ENCODE results near the gene TMOD1. TPM values are rescaled to one million over a fixed set of nuclear protein-coding genes. Genes with fewer than 3 reads are reported as not detected.

Gene TMOD1
- total and polyA plus RNA-seq, 2 donors (not counting 1 experiment from before 2014, with no cell fraction given): 0.98 to 4.0 TPM

DNA sequence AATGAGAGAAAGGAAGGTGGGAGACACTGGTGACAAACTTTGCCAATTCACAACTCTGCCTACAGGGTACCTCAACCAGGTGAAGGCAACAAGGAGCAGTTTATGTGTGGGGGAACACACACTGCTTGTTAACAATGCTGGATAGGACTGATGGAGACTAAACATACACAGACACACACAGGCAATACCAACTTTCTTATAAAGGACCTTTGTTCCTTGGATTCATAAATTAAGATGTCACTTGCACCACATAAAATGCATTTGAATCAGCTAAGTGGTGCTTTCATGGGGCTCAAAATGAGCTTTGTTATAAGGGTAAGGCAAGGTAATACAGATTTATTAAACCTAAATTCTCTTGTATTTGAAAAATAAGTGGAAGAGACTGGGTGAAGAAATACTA, 127.7 kb downstream of the TMOD1 start:
- Histone ChIP-seq H4K20me1 (ENCODE audit: control insufficient read depth, extremely low read depth, insufficient read depth, low read length) (no peaks in the 10 kb centered on the region), H3K9me3 (ENCODE audit: control insufficient read depth, insufficient read depth, low read depth, low read length) (no peaks in the 10 kb centered on the region), H3K36me3 (ENCODE audit: control insufficient read depth, insufficient read depth, low read length) (no peaks in the 10 kb centered on the region), H3K4me3 (replicated peaks in 1 of 4; ENCODE audit: control extremely low read depth in 1 of 4, insufficient read depth in 1 of 4, low read depth in 3 of 4, low read length in 4 of 4) (no peak overlapping the region), H3K27ac (ENCODE audit: insufficient read depth, low read length) (no peak overlapping the region), H3K79me2 (ENCODE audit: control insufficient read depth, insufficient read depth, low read length) (peaks cover 32% of the 10 kb centered on the region), H3K4me1 (ENCODE audit: control insufficient read depth, extremely low read depth, insufficient read depth, low read length) (peaks cover 6% of the 10 kb centered on the region), H2AFZ (ENCODE audit: low read length) (no peak overlapping the region), H3K9ac (ENCODE audit: insufficient read depth, low read length) (no peak overlapping the region), H3K4me2 (ENCODE audit: extremely low read depth, insufficient read depth, low read length) (no peak overlapping the region), H3K27me3 (ENCODE audit: control insufficient read depth, insufficient read depth, low read length) (no peaks in the 10 kb centered on the region)
- no peak for DNase-seq (ENCODE audit: low read depth in 2 of 2)
- TF ChIP-seq, protein P1, sequence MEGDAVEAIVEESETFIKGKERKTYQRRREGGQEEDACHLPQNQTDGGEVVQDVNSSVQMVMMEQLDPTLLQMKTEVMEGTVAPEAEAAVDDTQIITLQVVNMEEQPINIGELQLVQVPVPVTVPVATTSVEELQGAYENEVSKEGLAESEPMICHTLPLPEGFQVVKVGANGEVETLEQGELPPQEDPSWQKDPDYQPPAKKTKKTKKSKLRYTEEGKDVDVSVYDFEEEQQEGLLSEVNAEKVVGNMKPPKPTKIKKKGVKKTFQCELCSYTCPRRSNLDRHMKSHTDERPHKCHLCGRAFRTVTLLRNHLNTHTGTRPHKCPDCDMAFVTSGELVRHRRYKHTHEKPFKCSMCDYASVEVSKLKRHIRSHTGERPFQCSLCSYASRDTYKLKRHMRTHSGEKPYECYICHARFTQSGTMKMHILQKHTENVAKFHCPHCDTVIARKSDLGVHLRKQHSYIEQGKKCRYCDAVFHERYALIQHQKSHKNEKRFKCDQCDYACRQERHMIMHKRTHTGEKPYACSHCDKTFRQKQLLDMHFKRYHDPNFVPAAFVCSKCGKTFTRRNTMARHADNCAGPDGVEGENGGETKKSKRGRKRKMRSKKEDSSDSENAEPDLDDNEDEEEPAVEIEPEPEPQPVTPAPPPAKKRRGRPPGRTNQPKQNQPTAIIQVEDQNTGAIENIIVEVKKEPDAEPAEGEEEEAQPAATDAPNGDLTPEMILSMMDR (conservative IDR thresholded peaks at IDR 0.05 in 1 of 2, IDR thresholded peaks at IDR 0.05 in 1 of 2; ENCODE audit: low read depth in 1 of 2, low read length in 2 of 2): no peak
- no peak for TF ChIP-seq EZH2 (IDR thresholded peaks at IDR 0.05; ENCODE audit: low read length, missing control alignments)

GRCh38 chr9:97630591-97630990, 129.1 kb downstream of the TMOD1 start:
- DNase-seq (ENCODE audit: low read depth in 2 of 2): no peak
- Histone ChIP-seq H3K79me2 (ENCODE audit: control insufficient read depth, insufficient read depth, low read length) (peaks cover 46% of the 10 kb centered on the region), H3K27me3 (ENCODE audit: control insufficient read depth, insufficient read depth, low read length) (no peaks in the 10 kb centered on the region), H3K4me2 (ENCODE audit: extremely low read depth, insufficient read depth, low read length) (no peak overlapping the region), H4K20me1 (ENCODE audit: control insufficient read depth, extremely low read depth, insufficient read depth, low read length) (no peaks in the 10 kb centered on the region), H3K4me3 (replicated peaks in 1 of 4; ENCODE audit: control extremely low read depth in 1 of 4, insufficient read depth in 1 of 4, low read depth in 3 of 4, low read length in 4 of 4) (no peak overlapping the region), H3K9me3 (ENCODE audit: control insufficient read depth, insufficient read depth, low read depth, low read length) (no peaks in the 10 kb centered on the region), H3K9ac (ENCODE audit: insufficient read depth, low read length) (no peak overlapping the region), H2AFZ (ENCODE audit: low read length) (no peak overlapping the region), H3K27ac (ENCODE audit: insufficient read depth, low read length) (no peak overlapping the region), H3K4me1 (ENCODE audit: control insufficient read depth, extremely low read depth, insufficient read depth, low read length) (peaks cover 11% of the 10 kb centered on the region), H3K36me3 (ENCODE audit: control insufficient read depth, insufficient read depth, low read length) (no peaks in the 10 kb centered on the region)
- TF ChIP-seq, protein P1 (conservative IDR thresholded peaks at IDR 0.05 in 1 of 2, IDR thresholded peaks at IDR 0.05 in 1 of 2; ENCODE audit: low read depth in 1 of 2, low read length in 2 of 2): no peak
- TF ChIP-seq EZH2 (IDR thresholded peaks at IDR 0.05; ENCODE audit: low read length, missing control alignments): no peak

GRCh38 chr9:97632248-97632984, 130.9 kb downstream of the TMOD1 start:
- Histone ChIP-seq H3K9me3 (ENCODE audit: control insufficient read depth, insufficient read depth, low read depth, low read length) (no peaks in the 10 kb centered on the region), H3K9ac (ENCODE audit: insufficient read depth, low read length) (peak overlapping the region; percentile 94), H3K4me1 (ENCODE audit: control insufficient read depth, extremely low read depth, insufficient read depth, low read length) (peaks cover 12% of the 10 kb centered on the region), H3K4me2 (ENCODE audit: extremely low read depth, insufficient read depth, low read length) (peak overlapping the region; percentile 96), H4K20me1 (ENCODE audit: control insufficient read depth, extremely low read depth, insufficient read depth, low read length) (no peaks in the 10 kb centered on the region), H3K27me3 (ENCODE audit: control insufficient read depth, insufficient read depth, low read length) (no peaks in the 10 kb centered on the region), H3K79me2 (ENCODE audit: control insufficient read depth, insufficient read depth, low read length) (peaks cover 62% of the 10 kb centered on the region), H2AFZ (ENCODE audit: low read length) (peak overlapping the region; percentile 74), H3K4me3 (replicated peaks in 1 of 4; ENCODE audit: control extremely low read depth in 1 of 4, insufficient read depth in 1 of 4, low read depth in 3 of 4, low read length in 4 of 4) (peak overlapping the region; percentile 84 to 98 (median 94)), H3K27ac (ENCODE audit: insufficient read depth, low read length) (peak overlapping the region; percentile 99), H3K36me3 (ENCODE audit: control insufficient read depth, insufficient read depth, low read length) (no peaks in the 10 kb centered on the region)
- TF ChIP-seq, protein P1 (conservative IDR thresholded peaks at IDR 0.05 in 1 of 2, IDR thresholded peaks at IDR 0.05 in 1 of 2; ENCODE audit: low read depth in 1 of 2, low read length in 2 of 2): no peak
- TF ChIP-seq EZH2 (IDR thresholded peaks at IDR 0.05; ENCODE audit: low read length, missing control alignments): no peak
- DNase-seq (ENCODE audit: low read depth in 2 of 2): peak; percentile 82 to 90

Measured in fibroblast of lung (primary cell).